Fibroblast of lung (primary cell): Measurements from ENCODE around the gene SLC35E4. TPM values are rescaled to one million over a fixed set of nuclear protein-coding genes. Genes with fewer than 3 reads are reported as not detected.
"Not testable (repeated sequence)": the region's sequence is repeated elsewhere in the genome, so short reads cannot be mapped to it uniquely, and the experiment has no call there.

ENCODE experiments used
- DNase-seq, 2 donors: peaks; one replicate each; pipeline versions ENCODE4 v3.0.0 to v3.0.0-alpha.2; 2010; ENCODE audit warnings: low read depth in 2 of 2
- H2AFZ ChIP-seq: 2 replicates; pipeline ENCODE4 v1.5.1; 2012; ENCODE audit warnings: low read length, control low read depth, inconsistent platforms
- H3K27ac ChIP-seq: 2 replicates; pipeline ENCODE4 v1.5.1; 2011; ENCODE audit warnings: low read length, control low read depth; ENCODE audit not compliant: insufficient read depth
- H3K27me3 ChIP-seq: 2 replicates; pipeline ENCODE4 v1.5.1; 2011; ENCODE audit warnings: mild to moderate bottlenecking, low read length; ENCODE audit not compliant: control insufficient read depth, insufficient read depth
- H3K36me3 ChIP-seq: 2 replicates; pipeline ENCODE4 v1.5.1; 2011; ENCODE audit warnings: low read length; ENCODE audit not compliant: control insufficient read depth, insufficient read depth
- H3K4me1 ChIP-seq: 2 replicates; pipeline ENCODE4 v1.5.1; 2011; ENCODE audit warnings: low read length; ENCODE audit not compliant: control insufficient read depth, insufficient read depth; ENCODE audit errors: extremely low read depth
- H3K4me2 ChIP-seq: 2 replicates; pipeline ENCODE4 v1.5.1; 2011; ENCODE audit warnings: low read length, control low read depth; ENCODE audit not compliant: insufficient read depth; ENCODE audit errors: extremely low read depth
- H3K4me3 ChIP-seq, 4 experiments: fragments of 200-600 bp in 1 of 4; sonication (generic) in 1 of 4; replicated peaks in 1 of 4; 2 replicates each; pipeline ENCODE4 v1.5.1; 2011 to 2016; ENCODE audit warnings: low read length in 4 of 4, low read depth in 3 of 4, mild to moderate bottlenecking in 3 of 4, control low read depth in 2 of 4, inconsistent platforms in 1 of 4, mixed read lengths in 1 of 4; ENCODE audit not compliant: insufficient read depth in 1 of 4; ENCODE audit errors: control extremely low read depth in 1 of 4
- H3K79me2 ChIP-seq: 2 replicates; pipeline ENCODE4 v1.5.1; 2012; ENCODE audit warnings: mild to moderate bottlenecking, low read length, inconsistent platforms; ENCODE audit not compliant: control insufficient read depth, insufficient read depth
- H3K9ac ChIP-seq: 2 replicates; pipeline ENCODE4 v1.5.1; 2011; ENCODE audit warnings: mild to moderate bottlenecking, low read length, control low read depth; ENCODE audit not compliant: insufficient read depth
- H3K9me3 ChIP-seq: 2 replicates; pipeline ENCODE4 v1.5.1; 2012; ENCODE audit warnings: low read depth, low read length; ENCODE audit not compliant: control insufficient read depth, insufficient read depth
- H4K20me1 ChIP-seq: 2 replicates; pipeline ENCODE4 v1.5.1; 2011; ENCODE audit warnings: low read length; ENCODE audit not compliant: control insufficient read depth, insufficient read depth; ENCODE audit errors: extremely low read depth
- EZH2 ChIP-seq: IDR thresholded peaks from 2 replicates; pipeline ENCODE4 v1.5.1; 2012; ENCODE audit warnings: low read length, control low read depth, mild to moderate bottlenecking; ENCODE audit errors: missing control alignments
- polyA plus RNA-seq, 2 donors: library from polyadenylated mRNA; depleted of rRNA in 1 of 2; stranded (reverse) in 1 of 2; unstranded in 1 of 2; fragments of >200 nt; gene quantifications; 2 replicates each; pipeline ENCODE4 v1.2.1, GENCODE V29; 2011 to 2012; ENCODE audit warnings: missing spikeins in 1 of 2
- total RNA-seq: library from RNA; depleted of rRNA; stranded (reverse); fragments of >200 nt; gene quantifications from 2 replicates; pipeline ENCODE4 v1.2.1, GENCODE V29; 2014
- TF ChIP-seq, protein P1 (sequence below), 2 donors: IDR thresholded peaks in 1 of 2; conservative IDR thresholded peaks in 1 of 2; 1 replicate in 1 of 2; 2 replicates in 1 of 2; pipeline ENCODE4 v1.5.1; 2011 to 2012; ENCODE audit warnings: low read length in 2 of 2, control low read depth in 1 of 2, inconsistent platforms in 1 of 2, low read depth in 1 of 2, mild to moderate bottlenecking in 1 of 2

SLC35E4 gene
- total and polyA plus RNA-seq, 2 donors (not counting 1 experiment from before 2014, with no cell fraction given), result 2.0 to 10.1 TPM

DNA sequence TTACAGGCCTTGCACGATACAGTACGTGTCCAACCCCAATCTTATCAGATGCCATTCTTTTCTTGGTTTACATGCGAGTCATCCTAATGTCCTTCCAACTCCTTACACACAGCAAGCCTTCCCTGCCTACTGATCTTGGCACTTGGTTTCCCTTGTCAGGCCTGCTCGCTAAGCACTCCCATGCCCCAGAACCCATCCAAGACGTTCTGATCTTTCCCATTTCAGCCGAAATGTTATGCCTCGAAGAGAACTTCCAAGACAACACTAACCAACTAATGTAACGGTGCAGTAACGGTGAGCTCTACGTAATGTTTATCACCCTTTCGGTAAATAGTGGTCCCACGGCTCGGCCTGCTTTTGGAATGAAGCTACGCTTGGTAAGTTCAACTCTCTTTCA lies 44.4 kb upstream of the SLC35E4 start:
- H3K36me3 ChIP-seq, result peaks cover 12% of the 10 kb centered on the region
- H3K9me3 ChIP-seq, result no peaks in the 10 kb centered on the region
- peaks cover 7% of the 10 kb centered on the region for H3K4me1 ChIP-seq
- H4K20me1 ChIP-seq, result no peaks in the 10 kb centered on the region
- peak; percentile 27 to 55 for DNase-seq
- peak overlapping the region; percentile 90 for H3K27ac ChIP-seq
- peaks cover 5% of the 10 kb centered on the region for H3K27me3 ChIP-seq
- H3K4me3 ChIP-seq, result peak overlapping the region; percentile 61 to 99 (median 76)
- H3K79me2 ChIP-seq, result peaks cover 25% of the 10 kb centered on the region
- H3K9ac ChIP-seq, result peak overlapping the region; percentile 79
- peak overlapping the region; percentile 17 for H2AFZ ChIP-seq
- TF ChIP-seq EZH2, result no peak
- TF ChIP-seq, protein P1, sequence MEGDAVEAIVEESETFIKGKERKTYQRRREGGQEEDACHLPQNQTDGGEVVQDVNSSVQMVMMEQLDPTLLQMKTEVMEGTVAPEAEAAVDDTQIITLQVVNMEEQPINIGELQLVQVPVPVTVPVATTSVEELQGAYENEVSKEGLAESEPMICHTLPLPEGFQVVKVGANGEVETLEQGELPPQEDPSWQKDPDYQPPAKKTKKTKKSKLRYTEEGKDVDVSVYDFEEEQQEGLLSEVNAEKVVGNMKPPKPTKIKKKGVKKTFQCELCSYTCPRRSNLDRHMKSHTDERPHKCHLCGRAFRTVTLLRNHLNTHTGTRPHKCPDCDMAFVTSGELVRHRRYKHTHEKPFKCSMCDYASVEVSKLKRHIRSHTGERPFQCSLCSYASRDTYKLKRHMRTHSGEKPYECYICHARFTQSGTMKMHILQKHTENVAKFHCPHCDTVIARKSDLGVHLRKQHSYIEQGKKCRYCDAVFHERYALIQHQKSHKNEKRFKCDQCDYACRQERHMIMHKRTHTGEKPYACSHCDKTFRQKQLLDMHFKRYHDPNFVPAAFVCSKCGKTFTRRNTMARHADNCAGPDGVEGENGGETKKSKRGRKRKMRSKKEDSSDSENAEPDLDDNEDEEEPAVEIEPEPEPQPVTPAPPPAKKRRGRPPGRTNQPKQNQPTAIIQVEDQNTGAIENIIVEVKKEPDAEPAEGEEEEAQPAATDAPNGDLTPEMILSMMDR (conservative IDR thresholded peaks at IDR 0.05 in 1 of 2, IDR thresholded peaks at IDR 0.05 in 1 of 2; ENCODE audit: low read depth in 1 of 2, low read length in 2 of 2), result no peak
- peak overlapping the region; percentile 95 for H3K4me2 ChIP-seq

DNA sequence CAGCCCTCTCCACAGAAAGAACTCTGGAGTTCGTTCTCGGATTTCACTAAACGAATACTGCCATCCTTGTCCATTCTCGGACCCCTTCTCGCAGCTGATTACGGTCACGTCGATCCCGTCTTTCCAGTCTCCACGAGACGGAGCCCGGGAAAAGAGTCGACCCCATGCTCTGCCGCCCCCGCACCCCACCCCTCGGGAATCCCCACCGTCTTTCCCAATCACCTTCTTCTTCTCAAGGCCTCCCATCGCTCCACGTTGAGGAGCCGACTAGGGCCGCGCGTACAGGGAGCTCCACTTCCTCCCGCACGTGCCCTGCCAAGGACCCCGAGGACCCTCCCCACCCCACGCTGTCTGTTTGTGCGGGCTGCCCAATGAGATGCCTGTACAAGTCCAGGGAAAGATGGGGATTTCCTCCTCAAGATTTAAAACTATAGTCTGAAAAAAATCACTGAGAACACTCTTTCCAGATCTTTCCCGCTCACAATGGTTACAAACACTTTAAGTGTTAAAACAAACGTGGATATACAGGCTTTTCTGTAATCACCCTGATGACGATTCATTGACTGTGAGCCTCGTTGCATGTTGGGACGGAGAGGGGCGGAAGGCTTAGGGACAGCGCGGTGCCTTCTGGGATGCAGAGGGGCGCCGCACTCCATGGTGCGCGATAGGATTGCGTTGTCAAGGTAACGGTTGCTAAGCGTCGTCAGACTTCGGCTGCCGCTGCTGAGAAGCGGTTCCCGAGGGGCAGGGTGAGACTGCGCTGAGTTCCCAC lies 43.8 kb upstream of the SLC35E4 start, which contains the start of gene PES1:
Gene PES1, minus strand, starts transcription at position 323 of the 772 bp plus-strand sequence. Its CDS starts 77 bp downstream, at position 246.
- peak; percentile 99 for DNase-seq
- Histone ChIP-seq H3K27ac (peak within 1 kb of the TSS; percentile 90), H3K9me3 (no peaks in the 10 kb centered on the region), H3K4me3 (peak within 1 kb of the TSS; percentile 61 to 99 (median 76)), H3K4me2 (peak within 1 kb of the TSS; percentile 95), H3K9ac (peak within 1 kb of the TSS; percentile 79), H3K79me2 (peaks cover 25% of the 10 kb centered on the region), H3K36me3 (peaks cover 11% of the 10 kb centered on the region), H3K4me1 (peaks cover 7% of the 10 kb centered on the region), H4K20me1 (no peaks in the 10 kb centered on the region), H2AFZ (peak within 1 kb of the TSS; percentile 18), H3K27me3 (peaks cover 5% of the 10 kb centered on the region)
- no peak for TF ChIP-seq EZH2
- TF ChIP-seq, protein P1 (conservative IDR thresholded peaks at IDR 0.05 in 1 of 2, IDR thresholded peaks at IDR 0.05 in 1 of 2; ENCODE audit: low read depth in 1 of 2, low read length in 2 of 2), result no peak

DNA sequence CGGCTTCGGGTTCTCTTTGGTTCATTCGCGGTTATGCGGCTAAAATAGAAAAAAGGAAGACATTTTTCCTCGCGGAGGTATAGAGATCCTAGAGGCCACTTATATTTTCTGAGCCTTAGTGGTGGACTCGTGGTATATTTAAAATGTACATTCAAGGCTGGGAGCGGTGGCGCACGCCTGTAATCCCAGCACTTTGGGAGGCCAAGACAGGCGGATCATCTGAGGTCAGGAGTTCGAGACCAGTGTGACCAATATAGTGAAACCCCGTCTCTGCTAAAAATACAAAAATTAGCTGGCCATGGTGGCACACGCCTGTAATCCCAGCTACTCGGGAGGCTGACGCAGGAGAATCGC lies 43.2 kb upstream of the SLC35E4 start:
- Histone ChIP-seq H3K4me2 (peak overlapping the region; percentile 6), H3K79me2 (peaks cover 25% of the 10 kb centered on the region), H3K4me3 (peak overlapping the region in 2 of 4 experiments; percentile 13 to 49)
- not testable (repeated sequence) for H3K36me3 ChIP-seq, H3K27me3 ChIP-seq, H3K9ac ChIP-seq, H2AFZ ChIP-seq, DNase-seq, H3K4me1 ChIP-seq, H3K27ac ChIP-seq, H3K9me3 ChIP-seq, H4K20me1 ChIP-seq
